Ovary (tissue), 3 donors: ENCODE results near the gene PARD3B.

ENCODE experiments used
- POLR2A ChIP-seq: fragments of 450-650 bp; IDR thresholded peaks from one replicate; pipeline ENCODE4 v1.6.1; 2017; ENCODE audit warnings: antibody characterized with exemption, mild to moderate bottlenecking, moderate library complexity
- TF ChIP-seq, protein P1 (sequence below), 3 donors: fragments of 450-650 bp in 2 of 3; fragments of 200-600 bp in 1 of 3; IDR thresholded peaks; one replicate each; pipeline versions ENCODE4 v1.5.1 to v1.8.0; 2016 to 2022; ENCODE audit warnings: antibody characterized with exemption in 3 of 3, mild to moderate bottlenecking in 1 of 3
- donor health status: DM: no; HTN: no; CAD: no.

DNA sequence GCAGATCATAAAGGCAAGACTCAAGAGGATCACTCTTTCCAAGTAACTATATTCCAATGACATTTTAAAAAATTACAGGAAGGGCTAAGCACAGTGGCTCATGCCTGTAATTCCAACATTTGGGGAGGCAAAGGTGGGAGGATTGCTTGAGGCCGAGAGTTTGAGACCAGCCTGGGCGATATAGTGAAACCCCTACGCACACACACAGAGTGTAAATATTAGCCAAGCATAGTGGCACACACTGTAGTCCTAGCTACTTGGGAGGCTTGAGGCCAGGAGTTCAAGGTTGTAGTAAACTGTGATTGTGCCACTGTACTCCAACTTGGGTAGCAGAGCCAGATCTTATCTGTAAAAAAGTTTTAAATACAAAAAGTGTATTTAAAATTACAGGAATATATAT is 686.8 kb downstream of the PARD3B start:
- TF ChIP-seq POLR2A = no peak
- TF ChIP-seq, protein P1, sequence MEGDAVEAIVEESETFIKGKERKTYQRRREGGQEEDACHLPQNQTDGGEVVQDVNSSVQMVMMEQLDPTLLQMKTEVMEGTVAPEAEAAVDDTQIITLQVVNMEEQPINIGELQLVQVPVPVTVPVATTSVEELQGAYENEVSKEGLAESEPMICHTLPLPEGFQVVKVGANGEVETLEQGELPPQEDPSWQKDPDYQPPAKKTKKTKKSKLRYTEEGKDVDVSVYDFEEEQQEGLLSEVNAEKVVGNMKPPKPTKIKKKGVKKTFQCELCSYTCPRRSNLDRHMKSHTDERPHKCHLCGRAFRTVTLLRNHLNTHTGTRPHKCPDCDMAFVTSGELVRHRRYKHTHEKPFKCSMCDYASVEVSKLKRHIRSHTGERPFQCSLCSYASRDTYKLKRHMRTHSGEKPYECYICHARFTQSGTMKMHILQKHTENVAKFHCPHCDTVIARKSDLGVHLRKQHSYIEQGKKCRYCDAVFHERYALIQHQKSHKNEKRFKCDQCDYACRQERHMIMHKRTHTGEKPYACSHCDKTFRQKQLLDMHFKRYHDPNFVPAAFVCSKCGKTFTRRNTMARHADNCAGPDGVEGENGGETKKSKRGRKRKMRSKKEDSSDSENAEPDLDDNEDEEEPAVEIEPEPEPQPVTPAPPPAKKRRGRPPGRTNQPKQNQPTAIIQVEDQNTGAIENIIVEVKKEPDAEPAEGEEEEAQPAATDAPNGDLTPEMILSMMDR (IDR thresholded peaks at IDR 0.05) = no peak
